Activated T-cell treated with anti-CD3 and anti-CD28 coated beads, Interleukin-2, amount 50 U/mL, for 24 hours (primary cell): ENCODE data around the gene PTK7.

ENCODE experiments used
- DNase-seq: peaks from one replicate; pipeline ENCODE4 v3.0.0-alpha.2; 2020
- H3K27ac Mint-ChIP-seq: 2 replicates; pipeline ENCODE4 v1.8.0; 2020; ENCODE audit warnings: mild to moderate bottlenecking, mixed read lengths
- H3K27me3 Mint-ChIP-seq: 2 replicates; pipeline ENCODE4 v1.8.0; 2020; ENCODE audit warnings: mixed read lengths
- H3K36me3 Mint-ChIP-seq: 2 replicates; pipeline ENCODE4 v1.8.0; 2020; ENCODE audit warnings: low read depth, mixed read lengths
- H3K4me1 Mint-ChIP-seq: 2 replicates; pipeline ENCODE4 v1.8.0; 2020; ENCODE audit warnings: low read depth, mixed read lengths
- H3K4me3 Mint-ChIP-seq: 2 replicates; pipeline ENCODE4 v1.8.0; 2020; ENCODE audit warnings: mild to moderate bottlenecking, moderate library complexity, mixed read lengths
- H3K9me3 Mint-ChIP-seq: 2 replicates; pipeline ENCODE4 v1.8.0; 2020; ENCODE audit warnings: mixed read lengths

PTK7 gene

DNA sequence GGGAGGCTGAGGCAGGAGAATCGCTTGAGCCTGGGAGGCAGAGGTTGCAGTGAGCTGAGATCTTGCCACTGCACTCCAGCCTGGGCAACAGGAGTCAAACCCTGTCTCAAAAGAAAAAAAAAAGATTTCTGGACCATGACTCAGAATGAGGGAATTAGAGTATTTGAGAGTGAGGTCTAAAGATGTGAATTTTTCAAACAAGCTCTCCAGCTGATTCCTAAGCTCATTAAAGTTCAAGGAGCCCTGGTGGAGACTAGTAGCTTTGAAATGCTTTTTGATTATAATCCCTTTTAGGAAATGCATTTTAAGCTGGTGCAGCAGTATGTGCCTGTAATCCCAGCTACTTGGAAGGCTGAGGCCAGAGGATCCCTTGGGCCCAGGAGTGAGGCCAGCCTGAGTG is 73.2 kb downstream of the PTK7 start:
- Mint-ChIP-seq H3K4me1 (no peaks in the 10 kb centered on the region), H3K9me3 (no peaks in the 10 kb centered on the region), H3K36me3 (no peaks in the 10 kb centered on the region), H3K27me3 (no peaks in the 10 kb centered on the region), H3K27ac (no peak overlapping the region), H3K4me3 (no peak overlapping the region)
- no peak for DNase-seq

DNA sequence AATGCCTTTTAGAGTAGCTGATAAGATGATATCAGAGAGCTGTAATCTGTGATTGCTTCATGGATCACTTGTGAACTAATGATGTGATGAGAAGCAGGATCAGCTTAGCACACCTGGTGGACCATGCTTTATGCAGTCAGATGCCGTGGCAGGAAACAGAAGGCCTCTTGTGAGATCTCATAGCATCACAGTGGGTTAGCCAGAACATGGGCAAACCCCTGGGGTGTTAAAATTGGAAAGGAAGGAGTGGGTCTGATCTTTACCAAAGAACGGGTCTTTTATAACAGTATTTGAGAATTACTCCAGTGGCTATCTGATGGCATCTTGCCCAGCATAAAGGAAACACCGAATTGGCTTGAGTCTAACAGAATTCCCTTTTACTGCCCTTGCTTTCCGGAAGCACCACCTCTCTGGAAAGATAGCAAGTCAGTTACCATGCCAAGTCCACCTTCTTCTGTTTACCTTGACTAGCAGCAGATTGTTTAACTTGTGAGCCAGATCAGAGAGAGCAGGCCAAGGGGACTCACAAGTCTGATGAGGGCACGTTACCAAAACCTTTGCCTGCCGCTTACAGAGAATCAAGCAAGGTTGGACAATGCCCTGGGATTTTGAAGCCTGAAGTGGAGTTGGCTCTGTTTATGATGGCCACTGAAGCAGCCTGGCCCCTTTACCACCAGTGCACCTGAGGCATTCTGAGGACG is 74.1 kb downstream of the PTK7 start:
- no peaks in the 10 kb centered on the region for H3K9me3 Mint-ChIP-seq
- H3K4me1 Mint-ChIP-seq = no peaks in the 10 kb centered on the region
- no peak overlapping the region for H3K4me3 Mint-ChIP-seq
- H3K36me3 Mint-ChIP-seq = no peaks in the 10 kb centered on the region
- no peak overlapping the region for H3K27ac Mint-ChIP-seq
- no peak for DNase-seq
- H3K27me3 Mint-ChIP-seq = no peaks in the 10 kb centered on the region

DNA sequence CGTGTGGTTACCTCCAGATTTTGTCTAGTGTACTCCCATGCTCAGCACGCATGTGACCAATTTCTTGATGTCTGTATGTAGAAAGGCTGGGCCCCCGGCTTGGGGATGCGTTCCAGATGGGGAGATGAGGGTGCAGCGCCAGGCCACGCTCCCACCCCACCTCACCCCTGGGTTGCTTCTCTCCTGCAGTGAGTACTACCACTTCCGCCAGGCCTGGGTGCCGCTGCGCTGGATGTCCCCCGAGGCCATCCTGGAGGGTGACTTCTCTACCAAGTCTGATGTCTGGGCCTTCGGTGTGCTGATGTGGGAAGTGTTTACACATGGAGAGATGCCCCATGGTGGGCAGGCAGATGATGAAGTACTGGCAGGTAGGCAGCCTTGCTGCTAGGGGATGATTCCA is 83.5 kb downstream of the PTK7 start:
- no peaks in the 10 kb centered on the region for H3K36me3 Mint-ChIP-seq
- no peak overlapping the region for H3K27ac Mint-ChIP-seq
- no peak for DNase-seq
- no peaks in the 10 kb centered on the region for H3K4me1 Mint-ChIP-seq
- no peaks in the 10 kb centered on the region for H3K27me3 Mint-ChIP-seq
- no peaks in the 10 kb centered on the region for H3K9me3 Mint-ChIP-seq
- H3K4me3 Mint-ChIP-seq = no peak overlapping the region

DNA sequence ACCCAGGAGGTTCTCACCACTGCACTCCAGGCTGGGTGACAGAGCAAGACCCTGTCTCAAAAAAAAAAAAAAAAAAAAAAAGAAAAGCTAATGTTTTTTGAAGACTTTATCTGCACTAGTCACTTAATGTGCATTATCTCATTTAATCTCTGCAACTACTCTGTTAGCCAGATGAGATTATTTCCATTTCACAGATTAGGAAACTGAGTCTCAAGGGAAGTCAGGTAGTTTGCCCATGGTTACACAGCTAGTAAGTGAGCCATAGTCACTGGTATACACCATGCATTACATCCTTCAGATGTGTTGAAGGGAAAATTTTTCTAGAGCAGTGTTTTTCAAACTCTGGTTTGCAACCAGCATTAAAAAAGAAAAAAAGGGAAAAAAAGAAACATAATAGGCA is 87.8 kb downstream of the PTK7 start:
- Mint-ChIP-seq H3K36me3 (no peaks in the 10 kb centered on the region), H3K4me3 (no peak overlapping the region), H3K27ac (no peak overlapping the region), H3K9me3 (no peaks in the 10 kb centered on the region), H3K27me3 (no peaks in the 10 kb centered on the region), H3K4me1 (no peaks in the 10 kb centered on the region)
- DNase-seq = no peak

DNA sequence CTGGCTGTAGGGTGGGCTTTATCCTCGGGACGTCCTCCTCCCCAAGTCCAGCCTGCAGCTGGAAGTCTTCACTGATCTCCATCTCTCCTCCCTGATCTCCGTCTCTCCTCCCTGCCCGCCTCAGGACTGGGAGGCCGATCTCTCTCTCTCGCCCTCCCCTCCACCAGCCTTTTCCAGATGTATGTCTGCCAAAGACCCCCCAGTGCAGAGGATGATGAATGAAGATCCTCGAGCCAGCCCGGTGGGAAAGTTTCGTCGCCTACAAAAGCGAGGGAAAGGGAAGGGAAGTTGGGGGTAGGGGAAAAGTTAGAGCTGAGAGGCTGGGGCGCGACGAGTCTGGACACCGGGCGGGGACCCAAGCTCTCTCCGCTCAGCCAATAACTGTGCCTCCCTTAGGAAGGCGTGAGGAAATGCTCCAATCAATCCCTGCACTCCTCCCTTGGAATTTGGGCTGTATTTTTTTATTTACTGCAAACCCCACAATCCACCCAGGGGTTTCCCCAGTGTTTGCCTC is 94.4 kb downstream of the PTK7 start:
- Mint-ChIP-seq H3K4me3 (peak overlapping the region; percentile 84), H3K27me3 (no peaks in the 10 kb centered on the region), H3K9me3 (no peaks in the 10 kb centered on the region), H3K36me3 (peaks cover 31% of the 10 kb centered on the region), H3K27ac (peak overlapping the region; percentile 93), H3K4me1 (peaks cover 39% of the 10 kb centered on the region)
- no peak for DNase-seq

DNA sequence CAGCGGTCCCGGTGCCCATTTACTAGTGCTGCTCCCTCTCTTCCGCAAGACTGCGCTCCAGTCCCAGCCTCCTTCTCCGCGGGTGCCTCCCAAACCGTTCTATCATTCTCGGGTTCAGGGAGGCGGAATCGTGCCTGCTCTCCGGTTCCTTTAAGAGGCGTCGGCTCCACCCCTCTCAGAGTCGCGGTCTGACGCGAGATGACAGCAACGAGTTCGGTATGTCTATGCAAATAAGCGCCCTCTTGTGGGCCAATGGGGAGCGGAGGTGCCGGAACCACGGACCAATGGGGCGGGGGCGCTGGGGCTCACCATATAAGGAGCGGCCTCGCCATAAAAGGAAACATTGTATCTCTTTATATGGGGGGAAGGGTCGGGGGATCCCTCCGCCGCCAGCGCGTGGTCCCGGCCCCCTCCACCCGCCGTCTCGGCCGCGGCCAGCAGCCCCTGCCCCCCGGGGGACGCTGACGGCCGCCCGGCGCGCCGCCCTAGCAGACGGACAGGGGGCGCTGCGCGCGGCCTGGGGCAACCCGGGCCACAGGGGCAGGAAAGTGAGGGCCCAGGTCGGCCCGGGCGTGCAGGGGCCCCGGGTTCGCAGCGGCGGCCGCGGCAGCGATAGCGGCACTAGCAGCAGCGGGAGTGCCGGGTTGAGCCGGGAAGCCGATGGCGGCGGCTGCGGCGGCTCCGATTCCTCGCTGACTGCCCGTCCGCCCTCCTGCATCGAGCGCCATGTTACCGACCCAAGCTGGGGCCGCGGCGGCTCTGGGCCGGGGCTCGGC is 95.0 kb downstream of the PTK7 start, which contains the start of gene SRF:
Gene SRF (plus strand): TSS at position 339 of the 776 bp plus-strand sequence. CDS start 388 bp downstream, at position 727.
- Mint-ChIP-seq H3K9me3 (no peaks in the 10 kb centered on the region), H3K27me3 (no peaks in the 10 kb centered on the region), H3K36me3 (peaks cover 38% of the 10 kb centered on the region), H3K4me1 (peaks cover 45% of the 10 kb centered on the region), H3K4me3 (peak within 1 kb of the TSS; percentile 90), H3K27ac (peak within 1 kb of the TSS; percentile 93)
- DNase-seq = peak; percentile 98

DNA sequence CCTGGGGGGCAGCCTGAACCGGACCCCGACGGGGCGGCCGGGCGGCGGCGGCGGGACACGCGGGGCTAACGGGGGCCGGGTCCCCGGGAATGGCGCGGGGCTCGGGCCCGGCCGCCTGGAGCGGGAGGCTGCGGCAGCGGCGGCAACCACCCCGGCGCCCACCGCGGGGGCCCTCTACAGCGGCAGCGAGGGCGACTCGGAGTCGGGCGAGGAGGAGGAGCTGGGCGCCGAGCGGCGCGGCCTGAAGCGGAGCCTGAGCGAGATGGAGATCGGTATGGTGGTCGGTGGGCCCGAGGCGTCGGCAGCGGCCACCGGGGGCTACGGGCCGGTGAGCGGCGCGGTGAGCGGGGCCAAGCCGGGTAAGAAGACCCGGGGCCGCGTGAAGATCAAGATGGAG is 95.6 kb downstream of the PTK7 start:
- H3K9me3 Mint-ChIP-seq = no peaks in the 10 kb centered on the region
- H3K27ac Mint-ChIP-seq = peak overlapping the region; percentile 88
- H3K27me3 Mint-ChIP-seq = no peaks in the 10 kb centered on the region
- H3K4me1 Mint-ChIP-seq = peaks cover 48% of the 10 kb centered on the region
- peaks cover 44% of the 10 kb centered on the region for H3K36me3 Mint-ChIP-seq
- DNase-seq = peak; percentile 71
- H3K4me3 Mint-ChIP-seq = peak overlapping the region; percentile 90

DNA sequence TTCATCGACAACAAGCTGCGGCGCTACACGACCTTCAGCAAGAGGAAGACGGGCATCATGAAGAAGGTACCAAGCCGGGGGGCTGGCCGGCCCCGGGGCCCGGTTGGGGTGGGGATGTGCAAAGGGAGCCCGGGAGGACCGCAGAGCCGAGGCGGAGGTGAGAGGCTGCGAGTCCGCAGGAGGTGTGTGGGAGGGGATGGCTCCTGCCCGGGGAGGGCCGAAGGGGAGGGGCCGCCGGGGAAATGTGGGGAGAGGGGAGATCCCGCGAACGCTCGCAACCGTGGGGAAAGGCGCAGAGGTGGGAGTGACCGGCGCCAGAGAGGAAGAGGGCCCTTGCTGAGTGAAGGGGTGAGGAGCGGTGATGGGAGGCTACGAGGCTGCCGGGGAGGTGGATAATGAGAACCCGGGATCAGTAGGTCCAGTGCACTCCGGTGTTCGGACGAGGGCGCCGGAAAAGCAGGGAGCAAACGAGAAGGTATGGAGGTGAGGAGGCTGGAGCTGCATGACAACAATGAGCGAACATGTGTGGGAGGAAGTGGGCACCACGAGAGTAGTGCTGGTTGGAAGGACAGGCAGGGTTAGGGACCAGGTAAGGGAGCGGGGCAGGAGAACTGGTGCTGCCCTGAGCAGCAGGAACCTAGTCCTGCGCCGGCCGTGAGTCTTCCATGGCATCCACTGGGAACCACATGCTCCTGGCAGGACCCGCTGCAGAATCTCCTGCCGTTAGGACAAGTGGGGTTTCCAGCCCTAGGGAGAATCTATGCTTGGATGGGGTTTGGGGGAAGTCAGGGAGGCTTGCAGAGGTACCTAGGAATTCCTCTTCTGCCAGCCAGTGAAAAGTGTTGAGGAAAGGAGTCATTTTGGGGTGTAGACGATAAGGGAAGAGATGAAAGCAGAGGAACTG is 96.2 kb downstream of the PTK7 start:
- peaks cover 49% of the 10 kb centered on the region for H3K36me3 Mint-ChIP-seq
- no peaks in the 10 kb centered on the region for H3K9me3 Mint-ChIP-seq
- peaks cover 48% of the 10 kb centered on the region for H3K4me1 Mint-ChIP-seq

DNA sequence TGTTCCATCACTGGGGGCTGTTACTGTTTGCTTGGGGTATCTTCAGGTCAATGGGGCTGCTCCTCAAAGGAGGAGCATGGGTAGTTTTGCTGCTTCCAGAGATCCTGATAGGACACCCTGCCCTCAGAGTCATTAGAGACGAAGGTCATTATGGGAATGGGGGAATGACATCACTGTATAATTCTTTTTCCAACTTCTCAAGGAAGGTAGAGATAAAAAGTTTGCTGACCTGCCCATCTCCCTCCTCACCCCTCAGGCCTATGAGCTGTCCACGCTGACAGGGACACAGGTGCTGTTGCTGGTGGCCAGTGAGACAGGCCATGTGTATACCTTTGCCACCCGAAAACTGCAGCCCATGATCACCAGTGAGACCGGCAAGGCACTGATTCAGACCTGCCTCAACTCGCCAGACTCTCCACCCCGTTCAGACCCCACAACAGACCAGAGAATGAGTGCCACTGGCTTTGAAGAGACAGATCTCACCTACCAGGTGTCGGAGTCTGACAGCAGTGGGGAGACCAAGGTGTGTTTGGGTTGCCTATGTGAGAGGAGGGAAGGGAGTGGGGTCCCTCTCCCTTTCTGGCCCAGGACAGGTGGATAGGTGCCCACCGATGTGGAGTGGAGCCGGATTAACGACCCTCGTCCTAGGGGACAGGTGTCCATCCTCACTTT is 97.6 kb downstream of the PTK7 start:
- H3K27me3 Mint-ChIP-seq = no peaks in the 10 kb centered on the region
- H3K36me3 Mint-ChIP-seq = peaks cover 63% of the 10 kb centered on the region
- H3K4me1 Mint-ChIP-seq = peaks cover 50% of the 10 kb centered on the region
- DNase-seq = no peak
- no peaks in the 10 kb centered on the region for H3K9me3 Mint-ChIP-seq
- peak overlapping the region; percentile 90 for H3K4me3 Mint-ChIP-seq
- peak overlapping the region; percentile 88 for H3K27ac Mint-ChIP-seq

More for the DNA sequence above, 96.2 kb downstream of the PTK7 start:
- DNase-seq = peak; percentile 75
- Mint-ChIP-seq H3K27ac (peak overlapping the region; percentile 88), H3K4me3 (peak overlapping the region; percentile 90), H3K27me3 (no peaks in the 10 kb centered on the region)

DNA sequence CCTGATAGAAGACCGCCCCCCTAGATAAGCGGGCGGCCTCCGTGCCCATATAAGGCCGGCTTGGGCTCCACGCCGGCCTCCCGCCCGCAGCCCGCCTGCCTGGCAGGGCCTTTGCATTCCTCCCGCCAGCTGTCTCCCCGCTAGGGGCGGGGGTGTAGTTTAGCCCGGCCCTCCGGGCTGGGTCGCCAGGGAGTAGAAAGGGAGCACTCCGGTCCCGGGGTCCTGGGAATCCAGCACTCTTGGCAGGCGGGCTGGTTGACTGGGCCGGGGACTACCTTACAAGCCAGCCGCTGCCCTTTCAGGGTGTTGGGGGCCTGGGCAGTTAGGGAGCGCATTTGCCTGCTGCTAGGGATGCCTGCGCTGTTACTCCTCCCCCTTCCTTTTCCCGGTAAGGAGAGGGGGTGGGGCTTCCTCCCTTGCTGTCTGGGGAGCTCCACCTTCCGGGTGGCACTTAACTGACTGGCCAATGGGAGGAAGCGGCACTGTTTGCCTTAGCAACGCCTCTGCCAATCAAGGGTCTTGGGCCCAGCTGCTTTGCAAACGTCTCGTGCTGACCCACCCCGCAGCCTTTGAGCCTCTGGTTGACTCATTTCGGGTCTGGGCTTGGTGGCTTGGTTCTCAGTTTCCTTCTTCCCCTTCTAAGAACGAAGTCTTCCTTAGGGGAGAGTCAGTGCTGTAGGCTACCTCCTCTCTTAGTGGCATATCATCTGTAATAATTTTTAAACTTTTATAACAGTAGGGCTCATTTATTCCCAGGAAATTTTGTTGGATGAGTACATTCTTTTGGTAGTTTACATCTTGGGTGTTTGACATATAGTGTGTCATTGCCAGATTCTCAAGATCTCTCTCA is 98.4 kb downstream of the PTK7 start:
- Mint-ChIP-seq H3K36me3 (peaks cover 70% of the 10 kb centered on the region), H3K9me3 (no peaks in the 10 kb centered on the region), H3K27ac (peak overlapping the region; percentile 88), H3K4me3 (peak overlapping the region; percentile 90), H3K4me1 (peaks cover 50% of the 10 kb centered on the region), H3K27me3 (no peaks in the 10 kb centered on the region)
- peak; percentile 90 for DNase-seq

DNA sequence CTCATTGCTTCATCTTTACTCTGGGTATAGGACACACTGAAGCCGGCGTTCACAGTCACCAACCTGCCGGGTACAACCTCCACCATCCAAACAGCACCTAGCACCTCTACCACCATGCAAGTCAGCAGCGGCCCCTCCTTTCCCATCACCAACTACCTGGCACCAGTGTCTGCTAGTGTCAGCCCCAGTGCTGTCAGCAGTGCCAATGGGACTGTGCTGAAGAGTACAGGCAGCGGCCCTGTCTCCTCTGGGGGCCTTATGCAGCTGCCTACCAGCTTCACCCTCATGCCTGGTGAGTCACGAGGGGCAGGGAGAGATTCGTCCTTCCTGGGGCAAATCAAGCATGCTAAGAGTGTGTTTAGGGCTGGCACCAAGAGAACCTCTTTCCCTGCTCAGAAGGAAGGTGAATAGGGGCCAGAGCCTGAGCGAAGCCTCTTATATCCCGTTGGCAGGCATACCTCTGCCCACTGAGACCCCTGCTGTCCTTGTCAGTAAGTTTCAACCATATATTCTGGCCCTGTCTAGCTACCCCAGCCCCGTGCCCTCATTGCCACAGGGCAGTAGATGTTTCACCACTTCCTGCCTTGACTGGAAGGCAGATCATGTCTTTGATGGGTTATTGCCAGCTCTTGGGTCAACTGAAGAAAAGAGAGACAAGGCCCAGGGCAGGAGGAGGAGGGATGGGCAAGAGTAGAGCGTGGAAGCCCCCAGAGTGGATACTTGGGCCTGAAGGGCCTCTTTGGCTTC is 99.7 kb downstream of the PTK7 start:
- Mint-ChIP-seq H3K4me1 (peaks cover 40% of the 10 kb centered on the region), H3K27me3 (no peaks in the 10 kb centered on the region), H3K27ac (peak overlapping the region; percentile 88), H3K36me3 (peaks cover 75% of the 10 kb centered on the region), H3K9me3 (no peaks in the 10 kb centered on the region), H3K4me3 (no peak overlapping the region)
- no peak for DNase-seq

DNA sequence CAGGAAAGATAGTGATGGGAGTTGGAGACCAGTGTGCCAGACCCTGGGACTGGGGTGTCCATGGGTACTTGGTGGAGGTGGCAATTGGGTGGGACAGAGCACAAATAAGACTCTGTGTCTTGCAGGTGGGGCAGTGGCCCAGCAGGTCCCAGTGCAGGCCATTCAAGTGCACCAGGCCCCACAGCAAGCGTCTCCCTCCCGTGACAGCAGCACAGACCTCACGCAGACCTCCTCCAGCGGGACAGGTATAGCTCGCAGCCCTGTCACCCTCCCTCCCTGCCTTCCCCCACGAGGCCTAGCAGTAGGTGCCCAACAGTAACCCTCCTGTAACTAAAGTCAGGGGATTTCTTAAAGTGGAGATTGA is 100.3 kb downstream of the PTK7 start:
- Mint-ChIP-seq H3K4me1 (peaks cover 44% of the 10 kb centered on the region), H3K36me3 (peaks cover 81% of the 10 kb centered on the region), H3K9me3 (no peaks in the 10 kb centered on the region), H3K4me3 (no peak overlapping the region), H3K27me3 (no peaks in the 10 kb centered on the region), H3K27ac (peak overlapping the region; percentile 88)
- DNase-seq = no peak

DNA sequence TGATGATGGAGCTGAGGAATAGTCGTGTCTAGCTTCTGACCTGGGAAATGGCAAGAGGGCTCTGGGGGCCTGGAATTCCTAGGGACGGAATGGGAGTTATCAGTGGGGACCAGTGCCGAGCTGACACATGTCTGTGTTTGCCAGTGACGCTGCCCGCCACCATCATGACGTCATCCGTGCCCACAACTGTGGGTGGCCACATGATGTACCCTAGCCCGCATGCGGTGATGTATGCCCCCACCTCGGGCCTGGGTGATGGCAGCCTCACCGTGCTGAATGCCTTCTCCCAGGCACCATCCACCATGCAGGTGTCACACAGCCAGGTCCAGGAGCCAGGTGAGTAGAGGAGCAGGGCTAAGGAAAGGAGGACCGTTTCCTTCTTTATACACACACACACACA is 102.0 kb downstream of the PTK7 start:
- Mint-ChIP-seq H3K9me3 (no peaks in the 10 kb centered on the region), H3K4me3 (no peak overlapping the region), H3K36me3 (peaks cover 77% of the 10 kb centered on the region), H3K27ac (peak overlapping the region; percentile 29), H3K4me1 (peaks cover 49% of the 10 kb centered on the region), H3K27me3 (no peaks in the 10 kb centered on the region)
- no peak for DNase-seq
